ENCODE measurements around the gene VPS72. TPM values are rescaled to one million over a fixed set of nuclear protein-coding genes. Genes with fewer than 3 reads are reported as not detected.
"Not testable (repeated sequence)": the region's sequence is repeated elsewhere in the genome, so short reads cannot be mapped to it uniquely, and the experiment has no call there.

The VPS72 gene
- total RNA-seq, 1 donor from 2014 or later = 106 TPM

DNA sequence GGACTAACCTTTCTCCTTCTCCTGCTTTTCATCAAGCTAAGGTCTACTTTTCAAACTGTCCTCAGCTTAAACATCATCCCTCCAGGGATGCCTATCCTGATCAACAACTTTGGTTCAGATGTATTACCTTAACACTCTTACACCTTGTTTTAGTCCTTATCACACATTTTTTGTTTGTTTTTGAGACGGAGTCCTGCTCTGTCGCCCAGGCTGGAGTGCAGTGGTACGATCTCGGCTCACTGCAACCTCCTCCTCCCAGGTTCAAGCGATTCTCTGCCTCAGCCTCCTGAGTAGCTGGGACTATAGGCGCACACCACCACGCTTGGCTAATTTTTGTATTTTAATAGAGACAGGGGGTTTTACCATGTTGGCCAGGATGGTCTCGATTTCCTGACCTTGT is 1.3 kb downstream of the VPS72 start:
- FAIRE-seq; DNase-seq (ENCODE audit: low spot score in 2 of 2): not testable (repeated sequence)

DNA sequence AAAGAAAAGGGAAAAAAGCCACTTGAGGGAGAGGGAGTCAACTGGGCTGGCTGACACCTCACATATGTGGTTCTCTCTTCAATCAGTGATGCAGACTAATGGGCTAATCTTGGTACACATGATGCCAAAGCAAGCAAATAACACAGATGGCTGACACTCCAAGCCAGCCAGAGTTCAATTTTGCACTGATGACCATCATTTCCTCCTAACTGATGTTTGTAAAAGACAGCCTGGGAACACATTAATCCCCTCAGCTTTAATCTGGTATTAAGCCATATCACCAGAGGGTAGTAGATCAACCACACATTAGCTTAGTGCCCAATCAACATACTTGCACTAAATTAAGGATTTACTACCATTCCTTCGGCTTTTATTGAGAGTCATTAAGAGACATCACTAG is 2.8 kb downstream of the VPS72 start:
- DNase-seq (ENCODE audit: low spot score in 2 of 2) = no peak
- FAIRE-seq = no peak

DNA sequence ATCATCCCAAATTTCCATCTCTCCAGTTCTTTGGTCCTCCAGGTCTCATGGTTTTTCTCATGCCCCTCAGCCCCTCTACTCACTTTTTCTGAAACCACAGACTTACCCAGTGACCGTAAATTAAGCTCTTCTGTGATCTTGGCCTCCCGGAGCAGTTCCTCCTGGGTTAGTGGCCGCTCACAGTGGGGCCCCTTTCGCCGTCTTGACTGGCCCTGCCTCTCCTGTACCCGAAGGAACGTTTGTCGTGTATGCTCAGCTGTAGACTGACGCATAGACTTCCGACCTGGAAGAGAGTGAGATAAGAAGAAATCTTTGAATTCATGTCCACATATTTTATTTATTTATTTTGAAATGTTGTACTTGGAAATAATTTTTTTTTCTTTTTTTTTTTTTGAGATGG is 5.8 kb downstream of the VPS72 start:
- no peak for FAIRE-seq

DNA sequence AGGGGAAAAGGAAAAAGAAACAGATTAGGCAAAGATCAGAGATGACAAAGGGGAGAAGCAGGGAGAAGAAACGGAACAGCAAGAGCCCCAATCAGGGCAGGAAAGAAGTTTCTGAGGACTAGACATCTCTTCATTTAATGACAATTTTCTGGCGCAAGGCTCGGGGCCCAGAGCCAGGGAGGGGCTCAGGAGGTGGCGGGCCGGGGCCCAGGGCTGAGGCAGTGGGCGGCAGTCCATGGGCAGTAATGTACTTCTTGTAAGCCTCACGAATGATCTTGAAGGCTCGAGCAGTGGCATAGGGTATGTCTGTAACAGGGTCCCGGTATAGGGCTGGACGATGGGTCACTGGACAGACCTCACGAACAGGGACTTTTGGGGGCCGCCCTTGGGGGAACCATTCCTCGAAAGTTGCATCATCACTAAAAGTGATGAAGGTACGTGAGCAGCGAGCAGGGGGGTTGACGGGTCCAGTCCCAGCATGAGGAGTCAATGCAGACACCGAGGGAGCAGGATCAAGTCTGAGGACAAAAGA is 13.4 kb downstream of the VPS72 start:
- DNase-seq (ENCODE audit: low spot score in 2 of 2) (no peak), FAIRE-seq (no peak)

More for the DNA sequence above, 5.8 kb downstream of the VPS72 start:
- no peak for DNase-seq (ENCODE audit: low spot score in 2 of 2)

DNA sequence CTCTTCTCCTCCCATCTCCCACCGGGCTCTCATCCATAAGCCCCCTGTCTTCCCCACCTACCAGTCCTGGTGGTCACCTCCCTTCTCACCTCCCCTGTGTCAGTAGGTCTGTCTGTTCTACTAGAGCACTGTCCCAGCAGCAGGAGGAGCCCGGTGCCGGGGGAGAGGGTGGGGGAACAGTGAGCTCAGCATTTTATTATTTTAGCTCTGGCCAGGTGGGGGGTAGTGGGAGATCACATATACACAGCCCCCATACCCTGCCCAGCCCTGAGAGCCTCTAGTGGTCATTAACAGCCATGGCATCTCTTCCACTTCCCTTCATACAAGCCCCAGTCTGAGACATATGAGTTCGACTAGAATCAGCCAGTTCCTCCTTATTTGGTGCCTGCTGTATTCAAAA is 14.1 kb downstream of the VPS72 start, which contains the start of gene TMOD4:
Gene TMOD4, minus strand, starts transcription at position 119 of the 400 bp plus-strand sequence. CDS start 1,106 bp downstream, outside the sequence.
- FAIRE-seq (no peak), DNase-seq (ENCODE audit: low spot score in 2 of 2) (no peak)

DNA sequence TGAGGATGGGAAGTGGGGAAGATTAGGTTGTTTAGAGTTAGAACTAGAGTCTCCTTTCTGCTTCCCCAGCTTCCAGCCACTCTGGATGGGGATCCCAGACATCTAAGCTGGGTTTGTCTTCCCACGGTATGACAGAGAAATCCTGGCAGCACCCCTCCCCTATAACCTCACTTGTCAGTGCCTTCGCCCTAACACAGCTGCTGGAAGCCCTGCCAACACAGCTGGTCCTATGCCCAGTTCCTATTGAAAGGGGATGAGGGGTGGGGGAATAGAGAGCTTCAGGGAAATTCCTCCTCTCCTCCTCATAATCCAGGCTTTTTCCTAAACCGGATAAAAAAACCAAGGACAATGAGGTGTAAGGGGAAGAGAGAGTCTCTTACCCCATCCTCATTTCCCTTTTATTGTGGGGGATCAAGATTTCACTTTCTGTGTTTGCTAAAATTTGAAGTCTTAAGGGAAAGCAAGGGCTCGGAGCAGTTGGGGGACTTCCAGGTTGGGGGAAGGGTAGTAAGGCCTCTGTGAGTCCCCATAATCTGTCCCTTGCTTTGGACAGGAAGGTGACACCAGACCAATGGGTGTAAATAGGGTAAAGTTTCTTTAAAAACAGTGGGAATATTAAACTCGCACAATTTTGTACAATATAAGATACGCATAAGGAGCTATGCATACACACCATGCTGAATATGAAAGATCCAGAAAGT is 14.8 kb downstream of the VPS72 start:
- peak; percentile 59 for DNase-seq (ENCODE audit: low spot score in 2 of 2)

DNA sequence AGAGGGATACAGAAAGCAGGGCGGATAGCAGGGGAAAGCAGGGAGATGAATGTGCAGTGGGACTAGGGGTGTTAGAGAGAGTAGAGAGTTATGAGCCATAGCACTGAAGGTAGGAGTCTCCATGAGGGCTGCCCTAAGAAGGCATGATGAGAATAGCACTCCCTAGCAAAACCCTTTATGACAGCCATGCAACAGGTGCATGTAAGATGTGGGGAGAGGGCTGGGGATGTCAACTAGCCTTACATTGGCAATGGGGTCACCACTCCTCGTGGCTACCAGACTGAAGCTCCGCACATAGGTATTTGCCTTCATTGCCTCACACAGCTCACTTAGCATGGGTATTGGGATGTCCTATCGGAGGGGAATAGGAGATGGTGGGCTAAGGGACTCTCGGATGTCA is 18.8 kb downstream of the VPS72 start:
- DNase-seq (ENCODE audit: low spot score in 2 of 2) (no peak), FAIRE-seq (no peak)

More for the DNA sequence above, 14.8 kb downstream of the VPS72 start:
- no peak for FAIRE-seq

DNA sequence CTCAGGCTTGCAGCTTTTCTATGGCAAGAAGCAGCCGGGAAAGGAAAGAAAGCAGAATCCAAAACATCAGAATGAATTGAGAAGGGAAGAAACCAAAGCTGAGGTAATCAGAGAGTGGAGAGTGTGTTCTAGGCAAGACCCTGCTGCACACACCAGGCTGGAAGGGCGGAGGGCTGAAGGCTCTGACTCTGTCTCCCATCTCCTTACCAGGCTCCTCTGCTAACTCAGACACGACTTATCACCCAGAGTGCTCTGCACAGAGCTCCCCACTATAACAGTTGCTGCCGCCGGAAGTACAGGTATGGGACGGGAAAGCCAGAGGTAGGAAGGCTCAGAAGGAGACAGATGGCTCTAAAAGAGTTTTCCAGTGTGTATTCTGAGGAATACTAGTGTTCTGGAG is 22.9 kb downstream of the VPS72 start:
- FAIRE-seq (no peak), DNase-seq (ENCODE audit: low spot score in 2 of 2) (no peak)

DNA sequence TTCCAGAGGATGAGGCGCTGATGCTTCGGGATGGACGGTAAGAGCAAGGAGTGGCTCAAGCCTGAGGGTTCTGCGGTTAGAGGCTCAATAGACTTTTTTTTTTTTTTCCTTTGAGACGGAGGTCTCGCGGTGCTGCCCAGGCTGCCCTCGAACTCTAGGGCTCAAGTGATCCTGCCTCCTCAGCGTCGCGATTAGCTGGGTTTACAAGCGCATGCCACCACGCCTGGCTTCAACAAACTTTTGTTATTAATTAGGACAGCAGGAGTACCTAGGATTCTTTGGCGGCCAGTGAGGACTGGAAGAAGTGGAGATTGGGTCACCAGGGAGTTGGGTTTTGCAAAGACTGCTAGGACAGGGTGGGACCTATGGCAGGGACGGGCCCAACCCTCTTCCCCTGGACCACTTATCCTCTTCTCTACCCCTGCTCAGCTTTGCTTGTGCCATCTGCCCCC is 23.5 kb downstream of the VPS72 start:
- DNase-seq (ENCODE audit: low spot score in 2 of 2) (no peak), FAIRE-seq (no peak)

DNA sequence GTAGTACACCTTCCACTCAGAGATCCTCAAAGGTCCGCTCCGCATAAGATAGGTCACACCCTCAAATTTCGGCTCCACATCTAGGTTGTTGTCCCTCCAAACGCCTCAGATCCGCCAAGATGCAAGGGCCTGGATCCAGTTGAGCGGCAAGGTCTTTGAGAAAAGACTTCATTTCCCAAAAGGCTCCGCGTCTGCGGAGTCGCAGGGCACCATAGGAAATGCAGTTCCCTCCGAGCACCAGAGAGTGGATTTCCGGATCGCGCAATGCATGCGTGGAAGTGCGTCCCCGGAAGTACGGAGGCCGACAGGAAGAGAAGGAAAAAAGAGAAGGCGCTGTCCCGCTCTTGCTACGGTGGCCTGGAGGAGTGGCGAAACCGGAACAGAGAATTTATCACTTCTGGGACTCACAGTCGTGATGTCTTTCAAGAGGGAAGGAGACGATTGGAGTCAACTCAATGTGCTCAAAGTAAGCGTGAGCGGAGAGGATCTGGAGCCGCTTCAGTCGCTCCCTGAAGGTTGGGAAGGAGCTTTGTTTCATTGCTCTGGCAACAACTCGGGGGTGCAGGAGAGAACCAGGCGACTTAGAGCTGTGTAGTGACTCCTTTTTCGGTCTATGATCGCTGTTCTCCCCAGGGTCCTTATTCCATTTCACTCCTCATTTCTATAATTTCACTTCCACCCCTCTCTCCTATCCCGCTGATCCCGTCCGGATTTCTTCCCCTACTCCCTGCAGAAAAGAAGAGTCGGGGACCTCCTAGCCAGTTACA is 24.1 kb downstream of the VPS72 start, which contains the start of the genes LYSMD1 and SCNM1:
Gene LYSMD1, minus strand, starts transcription at position 165 of the 767 bp plus-strand sequence. CDS start 644 bp downstream, outside the sequence.
Gene SCNM1, plus strand, starts transcription at position 407 of the 767 bp plus-strand sequence. Its CDS starts 9 bp downstream, at position 416.
- FAIRE-seq (no peak), DNase-seq (ENCODE audit: low spot score in 2 of 2) (peak; percentile 86 to 92)

DNA sequence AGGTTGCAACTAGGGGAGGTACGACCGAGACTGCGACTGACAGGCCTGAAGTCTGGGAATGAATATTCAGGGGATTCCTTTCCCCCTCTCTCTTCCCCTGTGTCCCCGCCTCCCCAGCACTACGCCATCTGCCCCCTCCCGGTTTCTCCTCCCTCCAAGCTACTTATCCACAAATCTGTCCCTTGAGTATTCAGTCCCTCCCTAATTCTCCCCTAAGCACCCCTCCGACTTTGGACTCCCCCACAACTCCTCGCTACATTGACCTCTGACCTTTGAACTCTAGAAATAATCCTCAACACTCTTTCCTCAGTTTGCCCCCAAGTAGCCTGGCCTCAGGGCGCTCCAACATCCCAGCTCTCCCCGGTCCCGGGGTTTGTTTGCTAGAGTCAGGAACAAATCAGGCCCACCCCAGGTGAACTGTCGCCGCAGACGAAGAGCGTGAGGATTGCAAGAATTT is 24.7 kb downstream of the VPS72 start:
- no peak for FAIRE-seq
- DNase-seq (ENCODE audit: low spot score in 2 of 2) = peak; percentile 34 to 60

DNA sequence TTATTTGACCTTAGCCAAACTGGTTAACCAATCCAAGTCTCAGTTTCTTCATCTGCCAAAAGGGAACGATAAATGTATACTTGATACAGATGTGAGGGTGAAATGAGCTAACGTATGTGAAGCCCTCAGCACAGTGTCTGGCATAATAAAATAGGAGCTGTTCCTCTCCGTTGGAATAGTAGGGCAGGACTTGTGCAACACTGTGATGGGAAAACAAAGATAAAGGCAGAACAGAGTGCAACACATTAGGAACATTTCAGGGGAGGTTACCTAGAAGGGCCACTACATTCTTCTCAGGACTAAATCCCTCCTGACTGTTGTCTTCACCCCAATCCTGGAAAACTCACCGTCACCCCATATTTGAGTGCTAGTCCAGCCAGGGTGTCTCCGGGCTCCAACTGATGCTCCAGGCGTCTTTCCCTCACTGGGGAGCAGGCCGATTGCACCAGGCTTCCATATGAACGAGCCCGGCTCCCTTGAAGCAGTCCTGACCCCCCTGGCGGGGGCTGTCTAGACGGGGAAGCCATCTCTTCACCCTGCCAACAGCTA is 25.2 kb downstream of the VPS72 start:
- DNase-seq (ENCODE audit: low spot score in 2 of 2) = no peak
- FAIRE-seq = no peak

DNA sequence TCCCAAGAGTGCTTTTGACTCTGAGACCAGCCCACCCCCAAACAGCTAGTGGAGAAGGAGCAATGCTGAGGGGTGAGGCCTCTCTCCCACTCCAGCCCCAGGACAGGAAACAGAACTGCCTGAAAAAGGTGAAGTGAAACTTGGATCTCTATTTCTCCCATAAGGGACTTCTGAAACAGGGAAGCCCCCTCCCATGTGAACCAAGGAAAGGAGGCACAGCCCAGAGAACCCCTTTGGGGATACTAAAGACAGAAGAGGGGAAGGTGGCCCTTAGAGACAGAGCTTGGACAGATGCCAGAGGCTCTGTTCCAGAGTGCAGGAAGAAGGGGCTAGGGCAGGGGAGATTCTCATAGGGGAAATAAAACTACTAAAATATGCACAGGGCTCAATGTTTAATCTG is 30.6 kb downstream of the VPS72 start:
- no peak for FAIRE-seq
- no peak for DNase-seq (ENCODE audit: low spot score in 2 of 2)

DNA sequence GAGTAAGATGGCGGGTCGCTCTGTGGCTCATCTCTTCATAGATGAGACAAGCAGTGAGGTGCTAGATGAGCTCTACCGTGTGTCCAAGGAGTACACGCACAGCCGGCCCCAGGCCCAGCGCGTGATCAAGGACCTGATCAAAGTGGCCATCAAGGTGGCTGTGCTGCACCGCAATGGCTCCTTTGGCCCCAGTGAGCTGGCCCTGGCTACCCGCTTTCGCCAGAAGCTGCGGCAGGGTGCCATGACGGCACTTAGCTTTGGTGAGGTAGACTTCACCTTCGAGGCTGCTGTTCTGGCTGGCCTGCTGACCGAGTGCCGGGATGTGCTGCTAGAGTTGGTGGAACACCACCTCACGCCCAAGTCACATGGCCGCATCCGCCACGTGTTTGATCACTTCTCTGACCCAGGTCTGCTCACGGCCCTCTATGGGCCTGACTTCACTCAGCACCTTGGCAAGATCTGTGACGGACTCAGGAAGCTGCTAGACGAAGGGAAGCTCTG is 31.2 kb downstream of the VPS72 start:
- FAIRE-seq (no peak), DNase-seq (ENCODE audit: low spot score in 2 of 2) (no peak)

DNA sequence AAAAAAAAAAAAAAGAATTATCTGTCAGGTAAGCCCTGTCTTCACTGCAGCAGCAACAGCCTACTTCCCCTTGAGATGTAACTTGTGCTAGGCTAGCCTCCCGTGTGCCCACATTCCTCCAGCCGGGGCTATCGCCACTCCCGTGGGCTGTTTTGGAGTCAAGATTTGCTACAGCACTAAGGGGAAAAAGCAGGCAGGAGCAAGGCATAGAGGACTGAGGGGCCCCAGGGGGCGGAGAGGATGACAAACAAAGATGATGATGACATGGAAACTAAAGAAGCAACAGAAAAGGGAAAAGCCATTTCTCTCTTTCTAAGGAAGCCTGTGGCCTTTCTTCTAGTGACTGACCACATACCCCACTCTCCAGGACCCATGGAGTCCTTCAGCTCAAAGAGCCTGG is 31.7 kb downstream of the VPS72 start:
- no peak for FAIRE-seq

DNA sequence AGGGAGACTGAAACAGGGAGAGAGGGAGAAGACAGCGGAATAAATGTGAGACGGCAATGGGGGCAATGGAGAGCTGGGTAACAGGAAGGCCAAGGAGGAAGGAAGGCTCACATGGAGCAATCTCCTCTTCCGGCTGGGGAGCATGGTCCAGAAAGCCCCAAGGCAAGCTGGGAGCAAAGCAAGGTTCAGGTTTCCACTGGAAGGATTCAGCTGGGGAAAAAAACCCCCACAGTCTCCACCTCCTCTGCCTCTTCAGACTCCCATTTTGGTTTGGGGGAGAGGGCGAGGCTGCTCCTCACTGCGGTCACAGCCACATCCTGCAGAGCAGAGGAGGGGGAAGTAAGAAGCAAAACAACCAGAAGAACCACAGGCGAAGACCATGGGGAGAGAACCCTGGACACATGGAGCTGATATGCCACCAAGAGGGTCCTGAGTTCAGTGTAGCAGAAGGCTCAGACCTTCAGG is 32.9 kb downstream of the VPS72 start:
- DNase-seq (ENCODE audit: low spot score in 2 of 2) (no peak), FAIRE-seq (no peak)

More for the DNA sequence above, 31.7 kb downstream of the VPS72 start:
- DNase-seq (ENCODE audit: low spot score in 2 of 2) = no peak

DNA sequence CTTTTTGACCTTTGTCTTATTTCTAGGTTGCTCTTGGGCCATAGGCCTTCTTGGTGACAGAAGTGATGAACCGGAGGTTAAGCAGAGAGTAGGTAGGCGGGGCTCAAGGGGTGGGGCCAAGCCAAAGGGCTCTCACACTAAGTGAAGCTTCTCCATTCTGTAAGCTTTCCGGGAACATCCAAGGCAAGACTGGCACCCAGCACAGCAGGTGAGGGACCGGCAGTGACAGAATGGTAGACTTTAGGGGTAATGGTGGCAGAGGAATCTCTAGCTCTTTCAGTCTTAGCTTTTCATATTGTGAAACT is 33.5 kb downstream of the VPS72 start, which contains the start of gene TNFAIP8L2:
Gene TNFAIP8L2, plus strand, starts transcription at position 135 of the 305 bp plus-strand sequence. CDS start 2,049 bp downstream, outside the sequence.
- FAIRE-seq = no peak
- DNase-seq (ENCODE audit: low spot score in 2 of 2) = no peak

DNA sequence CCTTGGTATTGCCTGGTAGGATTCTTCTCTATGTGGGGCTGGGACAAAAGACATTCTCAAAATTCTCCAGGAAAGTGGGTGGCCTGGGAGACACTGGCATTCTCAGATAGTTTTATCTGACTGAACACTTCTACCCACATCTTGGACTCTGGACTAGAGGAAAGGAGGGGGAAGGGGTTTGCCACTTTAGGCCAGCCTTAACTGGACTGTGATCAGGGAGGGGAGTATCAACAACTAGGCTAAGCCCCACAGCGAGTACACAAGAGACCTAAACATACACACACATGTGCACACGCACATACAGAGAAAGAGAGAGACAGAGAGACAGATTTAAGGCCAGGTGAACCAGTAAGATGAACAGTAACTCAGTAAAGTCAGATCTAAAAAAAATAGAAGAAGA is 42.3 kb downstream of the VPS72 start:
- no peak for DNase-seq (ENCODE audit: low spot score in 2 of 2)
- no peak for FAIRE-seq

DNA sequence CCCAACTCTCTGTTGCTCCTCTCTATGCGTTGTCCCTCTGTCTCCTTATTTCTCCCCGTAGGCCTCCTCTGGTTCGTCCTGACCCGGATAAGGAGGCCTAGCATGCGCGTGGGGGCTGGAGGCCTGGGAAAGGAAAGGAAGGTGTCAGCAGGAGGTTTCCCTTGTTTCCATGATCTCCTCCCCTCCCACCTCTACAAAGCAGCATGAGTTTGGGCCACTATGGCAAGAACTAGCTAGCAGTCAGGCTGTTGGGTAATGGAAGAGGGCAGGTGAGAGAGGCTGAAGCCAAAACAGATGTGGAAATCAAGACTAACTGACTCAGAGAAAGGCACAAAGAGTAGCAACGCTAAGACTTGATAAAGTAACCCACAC is 42.9 kb downstream of the VPS72 start:
- no peak for DNase-seq (ENCODE audit: low spot score in 2 of 2)
- FAIRE-seq = no peak

DNA sequence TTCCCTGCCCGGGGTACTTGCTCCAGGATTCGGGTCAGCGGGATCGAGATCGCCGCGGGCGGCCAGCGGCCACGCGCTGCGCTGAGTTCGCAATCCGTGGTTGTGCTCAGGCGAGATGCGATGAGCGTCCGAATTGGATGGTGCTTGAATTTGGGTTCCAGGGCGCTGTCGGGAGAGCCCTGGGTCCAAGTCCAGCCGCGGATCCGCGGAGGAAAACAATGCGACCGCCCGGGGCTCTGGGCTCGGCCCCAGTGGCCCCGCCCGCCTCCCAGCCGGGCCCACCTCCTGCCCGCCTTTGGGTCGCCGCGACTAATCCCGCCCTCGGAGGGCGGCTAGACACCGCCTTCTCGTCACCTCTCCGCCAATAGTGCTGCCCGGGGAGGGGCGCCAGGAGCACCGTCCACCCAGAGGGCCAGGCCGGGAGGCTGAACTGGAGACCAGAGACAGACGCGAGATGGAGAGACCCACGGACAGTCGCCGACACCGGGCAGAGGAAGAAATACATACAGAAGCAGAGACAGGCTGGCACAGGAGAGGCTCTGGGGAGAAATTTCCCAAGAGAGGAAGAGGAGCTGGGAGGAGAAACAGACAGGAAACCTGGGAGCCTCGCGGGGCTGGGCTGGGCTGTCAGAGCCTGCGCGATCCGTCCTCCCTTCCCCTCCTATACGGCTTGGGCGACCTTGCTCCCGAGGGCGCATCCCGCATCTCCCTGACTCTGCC is 43.4 kb downstream of the VPS72 start, which contains the start of gene SEMA6C:
Gene SEMA6C, minus strand, starts transcription at position 220 of the 720 bp plus-strand sequence. CDS start 4,010 bp downstream, outside the sequence.
- DNase-seq (ENCODE audit: low spot score in 2 of 2) = peak; percentile 89 to 93
- FAIRE-seq = no peak

All from frontal cortex (tissue), 4 donors.